DOHH2 (cell line): ENCODE measurements around the gene FSIP2.

Experiments
- EZH2phosphoT487 ChIP-seq: fragments of 200-600 bp; sonication (generic); IDR thresholded peaks from 2 replicates; pipeline ENCODE4 v1.6.1; 2017; ENCODE audit warnings: borderline replicate concordance, mild to moderate bottlenecking, antibody characterized with exemption, low read length, moderate library complexity, mixed read lengths
- TF ChIP-seq, protein P1 (sequence below): fragments of 200-600 bp; sonication (generic); IDR thresholded peaks from one replicate; pipeline ENCODE4 v1.5.1; 2014; ENCODE audit warnings: antibody characterized with exemption, mild to moderate bottlenecking, low read depth, low read length; ENCODE audit not compliant: poor library complexity, severe bottlenecking

- TF ChIP-seq, protein P1, sequence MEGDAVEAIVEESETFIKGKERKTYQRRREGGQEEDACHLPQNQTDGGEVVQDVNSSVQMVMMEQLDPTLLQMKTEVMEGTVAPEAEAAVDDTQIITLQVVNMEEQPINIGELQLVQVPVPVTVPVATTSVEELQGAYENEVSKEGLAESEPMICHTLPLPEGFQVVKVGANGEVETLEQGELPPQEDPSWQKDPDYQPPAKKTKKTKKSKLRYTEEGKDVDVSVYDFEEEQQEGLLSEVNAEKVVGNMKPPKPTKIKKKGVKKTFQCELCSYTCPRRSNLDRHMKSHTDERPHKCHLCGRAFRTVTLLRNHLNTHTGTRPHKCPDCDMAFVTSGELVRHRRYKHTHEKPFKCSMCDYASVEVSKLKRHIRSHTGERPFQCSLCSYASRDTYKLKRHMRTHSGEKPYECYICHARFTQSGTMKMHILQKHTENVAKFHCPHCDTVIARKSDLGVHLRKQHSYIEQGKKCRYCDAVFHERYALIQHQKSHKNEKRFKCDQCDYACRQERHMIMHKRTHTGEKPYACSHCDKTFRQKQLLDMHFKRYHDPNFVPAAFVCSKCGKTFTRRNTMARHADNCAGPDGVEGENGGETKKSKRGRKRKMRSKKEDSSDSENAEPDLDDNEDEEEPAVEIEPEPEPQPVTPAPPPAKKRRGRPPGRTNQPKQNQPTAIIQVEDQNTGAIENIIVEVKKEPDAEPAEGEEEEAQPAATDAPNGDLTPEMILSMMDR = no peak
- no peak for TF ChIP-seq EZH2phosphoT487
These were observed 89.7 kb downstream of the FSIP2 start for GRCh38 chr2:185828326-185828725.
